Right atrium auricular region (tissue), 2 donors: ENCODE data around the gene SDC3. TPM values are rescaled to one million over a fixed set of nuclear protein-coding genes. Genes with fewer than 3 reads are reported as not detected.

ENCODE experiments used
- DNase-seq: peaks from one replicate; pipeline ENCODE4 v3.0.0-alpha.2; 2019; ENCODE audit warnings: low spot score
- H3K27ac ChIP-seq, 2 donors: fragments of 200-600 bp; sonication (generic); 1 replicate in 1 of 2; 2 replicates in 1 of 2; pipeline ENCODE4 v1.5.1; 2016 to 2019
- H3K27me3 ChIP-seq, 2 donors: fragments of 200-600 bp; sonication (generic); one replicate each; pipeline versions ENCODE4 v1.5.1 to v1.6.0; 2017 to 2019
- H3K36me3 ChIP-seq: fragments of 200-600 bp; sonication (generic); one replicate; pipeline ENCODE4 v1.5.1; 2016
- H3K4me1 ChIP-seq, 2 donors: fragments of 200-600 bp; sonication (generic); one replicate each; pipeline versions ENCODE4 v1.5.1 to v1.6.0; 2017 to 2019
- H3K4me3 ChIP-seq, 2 donors: fragments of 200-600 bp; sonication (generic); 1 replicate in 1 of 2; 2 replicates in 1 of 2; pipeline ENCODE4 v1.5.1; 2017 to 2019; ENCODE audit warnings: mild to moderate bottlenecking in 1 of 2, moderate library complexity in 1 of 2
- H3K9me3 ChIP-seq, 2 donors: fragments of 200-600 bp; sonication (generic); one replicate each; pipeline ENCODE4 v1.5.1; 2019
- total RNA-seq, 2 donors: library from RNA; depleted of rRNA; stranded (reverse); fragments of >200 nt; gene quantifications; one replicate each; pipeline ENCODE4 v1.1.0, GENCODE V29; 2016
- TF ChIP-seq, protein P1 (sequence below), 2 donors: fragments of 200-600 bp; sonication (generic); IDR thresholded peaks; one replicate each; pipeline ENCODE4 v1.5.1; 2019; ENCODE audit warnings: antibody characterized with exemption in 2 of 2

SDC3 gene
- total RNA-seq, 2 donors from 2014 or later = 15.9 to 43.8 TPM

DNA sequence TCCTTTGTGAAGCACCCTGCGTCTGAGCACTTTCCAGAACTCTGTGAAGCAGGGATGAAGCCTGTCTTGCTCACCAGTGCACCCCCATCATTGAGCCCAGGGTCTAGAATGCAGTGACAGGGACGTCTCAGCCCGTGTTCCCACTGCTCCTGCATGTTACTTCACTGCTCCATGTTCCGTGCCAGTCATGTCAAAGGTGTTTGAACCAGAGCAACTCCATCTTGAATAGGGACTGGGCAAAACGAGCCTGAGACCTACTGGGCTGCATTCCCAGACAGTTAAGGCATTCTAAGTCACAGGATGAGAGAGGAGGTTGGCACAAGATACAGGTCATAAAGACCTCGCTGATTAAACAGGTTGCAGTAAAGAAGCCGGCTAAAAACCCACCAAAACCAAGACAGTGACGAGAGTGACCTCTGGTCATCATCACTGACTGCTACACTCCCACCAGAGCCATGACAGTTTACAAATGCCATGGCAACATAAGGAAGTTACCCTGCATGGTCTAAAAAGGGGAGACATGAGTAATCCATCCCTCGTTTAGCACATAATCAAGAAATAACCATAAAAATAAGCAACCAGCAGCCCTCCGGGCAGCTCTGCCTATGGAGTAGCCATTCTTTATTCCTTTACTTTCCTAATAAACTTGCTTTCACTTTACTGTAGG is 63.2 kb downstream of the SDC3 start:
- Histone ChIP-seq H3K27me3 (no peaks in the 10 kb centered on the region), H3K9me3 (no peaks in the 10 kb centered on the region), H3K36me3 (no peaks in the 10 kb centered on the region), H3K4me1 (peaks cover 0 to 31% of the 10 kb centered on the region in 2 donors), H3K4me3 (no peak overlapping the region), H3K27ac (no peak overlapping the region)
- TF ChIP-seq, protein P1, sequence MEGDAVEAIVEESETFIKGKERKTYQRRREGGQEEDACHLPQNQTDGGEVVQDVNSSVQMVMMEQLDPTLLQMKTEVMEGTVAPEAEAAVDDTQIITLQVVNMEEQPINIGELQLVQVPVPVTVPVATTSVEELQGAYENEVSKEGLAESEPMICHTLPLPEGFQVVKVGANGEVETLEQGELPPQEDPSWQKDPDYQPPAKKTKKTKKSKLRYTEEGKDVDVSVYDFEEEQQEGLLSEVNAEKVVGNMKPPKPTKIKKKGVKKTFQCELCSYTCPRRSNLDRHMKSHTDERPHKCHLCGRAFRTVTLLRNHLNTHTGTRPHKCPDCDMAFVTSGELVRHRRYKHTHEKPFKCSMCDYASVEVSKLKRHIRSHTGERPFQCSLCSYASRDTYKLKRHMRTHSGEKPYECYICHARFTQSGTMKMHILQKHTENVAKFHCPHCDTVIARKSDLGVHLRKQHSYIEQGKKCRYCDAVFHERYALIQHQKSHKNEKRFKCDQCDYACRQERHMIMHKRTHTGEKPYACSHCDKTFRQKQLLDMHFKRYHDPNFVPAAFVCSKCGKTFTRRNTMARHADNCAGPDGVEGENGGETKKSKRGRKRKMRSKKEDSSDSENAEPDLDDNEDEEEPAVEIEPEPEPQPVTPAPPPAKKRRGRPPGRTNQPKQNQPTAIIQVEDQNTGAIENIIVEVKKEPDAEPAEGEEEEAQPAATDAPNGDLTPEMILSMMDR (IDR thresholded peaks at IDR 0.05) = no peak
- no peak for DNase-seq

DNA sequence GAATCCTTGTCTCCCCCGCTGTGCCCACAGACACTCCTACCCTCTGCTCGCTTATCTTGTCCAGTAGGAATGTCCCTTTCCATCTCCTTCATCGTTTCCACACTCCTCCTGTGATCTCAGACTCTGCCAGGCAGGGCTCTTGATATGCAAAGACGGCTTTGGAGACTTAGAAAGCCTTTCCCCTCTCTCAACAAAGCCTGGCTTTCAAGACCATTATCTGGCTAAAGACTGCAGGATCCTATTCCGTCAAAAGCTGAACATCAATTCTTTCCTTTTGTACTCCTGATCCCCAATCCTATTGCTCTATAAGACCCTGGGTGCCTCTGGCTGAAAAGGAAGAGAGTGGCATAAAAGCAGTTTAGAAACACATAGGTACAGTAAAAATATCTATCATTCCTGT is 63.9 kb downstream of the SDC3 start:
- Histone ChIP-seq H3K27me3 (no peaks in the 10 kb centered on the region), H3K9me3 (no peaks in the 10 kb centered on the region), H3K4me3 (no peak overlapping the region), H3K36me3 (no peaks in the 10 kb centered on the region), H3K27ac (no peak overlapping the region), H3K4me1 (peaks cover 0 to 33% of the 10 kb centered on the region in 2 donors)
- DNase-seq = no peak
- TF ChIP-seq, protein P1 (IDR thresholded peaks at IDR 0.05) = no peak

DNA sequence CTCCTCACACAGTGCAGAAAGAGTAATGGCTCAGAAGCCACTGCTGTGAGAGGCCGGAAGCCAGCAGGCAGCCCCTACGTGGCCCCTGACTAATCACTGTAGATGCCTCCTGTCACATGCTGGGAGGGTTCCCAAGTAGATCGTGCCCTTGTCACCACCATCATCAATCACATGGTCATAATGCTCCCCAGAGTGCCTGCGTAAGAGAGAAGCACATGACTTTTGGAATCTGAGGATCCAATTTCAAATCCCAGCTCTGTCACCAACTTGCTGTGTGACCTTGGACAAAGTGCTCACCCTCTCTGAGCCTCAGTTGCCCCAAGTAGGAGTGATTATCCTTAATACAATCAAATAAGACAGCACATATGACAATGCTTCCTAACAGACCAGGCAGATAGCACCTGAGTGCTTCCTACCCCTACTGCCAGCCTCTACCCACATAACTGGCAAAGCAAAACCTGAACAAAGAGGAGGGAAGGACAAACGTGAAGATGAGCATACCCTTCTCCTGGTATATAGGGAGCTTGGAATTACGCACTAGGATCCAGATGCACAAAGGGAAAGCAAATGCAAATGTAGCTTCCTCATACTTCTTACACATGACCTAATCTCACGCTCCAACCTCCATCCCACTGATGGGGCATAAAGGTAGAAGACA is 65.7 kb downstream of the SDC3 start:
- no peaks in the 10 kb centered on the region for H3K36me3 ChIP-seq
- no peaks in the 10 kb centered on the region for H3K27me3 ChIP-seq
- TF ChIP-seq, protein P1 (IDR thresholded peaks at IDR 0.05) = no peak
- peaks cover 0 to 26% of the 10 kb centered on the region in 2 donors for H3K4me1 ChIP-seq
- no peaks in the 10 kb centered on the region for H3K9me3 ChIP-seq
- no peak for DNase-seq
- H3K27ac ChIP-seq = no peak overlapping the region
- no peak overlapping the region for H3K4me3 ChIP-seq

DNA sequence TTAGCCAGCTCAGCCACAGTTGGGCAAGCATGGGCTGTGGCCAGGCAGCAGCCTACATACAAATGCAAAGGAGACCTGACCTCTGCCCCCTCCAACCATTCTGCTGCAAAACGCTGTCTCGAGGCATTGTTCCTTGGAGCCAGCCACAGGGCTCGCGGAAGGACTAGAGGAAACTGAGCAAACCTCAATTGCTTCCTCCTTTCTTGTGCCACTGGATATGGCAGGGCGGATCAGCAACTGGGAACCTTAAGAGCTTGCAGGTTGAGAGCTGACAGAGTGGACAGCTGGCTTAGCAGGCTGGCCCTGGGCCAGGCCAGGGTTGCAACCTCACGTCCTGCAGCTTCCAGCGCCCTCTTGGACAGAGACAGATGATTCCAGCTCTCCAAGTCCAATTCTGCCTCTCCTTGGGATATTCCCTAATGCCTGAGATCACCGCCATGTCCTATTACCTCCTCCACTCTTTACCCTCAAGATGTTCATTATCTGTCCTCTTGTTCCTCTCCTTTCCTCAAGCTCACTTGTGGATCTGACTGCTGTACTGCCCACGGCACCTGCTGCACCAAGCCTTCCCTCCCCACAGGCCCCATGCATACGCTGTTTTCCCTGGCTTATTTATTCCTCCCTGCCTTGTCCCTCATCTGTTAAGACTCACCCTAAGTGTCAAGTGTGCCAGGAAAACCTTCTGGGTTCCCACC is 67.5 kb downstream of the SDC3 start:
- H3K36me3 ChIP-seq = no peaks in the 10 kb centered on the region
- no peak for DNase-seq
- TF ChIP-seq, protein P1 (IDR thresholded peaks at IDR 0.05) = no peak
- H3K27me3 ChIP-seq = no peaks in the 10 kb centered on the region
- no peak overlapping the region for H3K27ac ChIP-seq
- H3K4me3 ChIP-seq = no peak overlapping the region
- no peaks in the 10 kb centered on the region for H3K9me3 ChIP-seq
- peaks cover 0 to 13% of the 10 kb centered on the region in 2 donors for H3K4me1 ChIP-seq

DNA sequence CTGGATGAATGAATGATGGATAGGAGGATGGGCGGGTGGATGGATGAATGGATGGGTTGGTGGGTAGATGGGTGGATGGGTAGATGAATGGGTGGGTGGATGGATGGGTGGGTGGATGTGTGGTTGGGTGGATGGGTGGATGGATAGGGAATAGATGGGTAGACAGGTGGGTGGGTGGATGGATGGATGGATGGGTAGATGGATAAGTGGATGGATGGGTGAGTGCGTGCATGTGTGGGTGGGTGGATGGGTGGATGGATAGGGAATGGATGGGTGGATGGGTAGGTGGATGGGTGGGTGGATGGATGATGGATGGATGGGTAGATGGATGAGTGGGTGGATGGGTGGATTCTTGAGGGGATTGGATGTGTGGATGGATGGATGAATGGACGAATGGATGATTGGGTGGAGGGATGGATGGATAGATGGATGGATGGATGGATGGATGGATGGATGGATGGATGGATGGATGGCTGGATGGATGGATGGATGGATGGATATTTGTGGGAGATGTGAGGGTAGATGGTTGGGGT is 68.7 kb downstream of the SDC3 start:
- no peak overlapping the region for H3K4me3 ChIP-seq
- DNase-seq = no peak
- TF ChIP-seq, protein P1 (IDR thresholded peaks at IDR 0.05) = no peak
- H3K27me3 ChIP-seq = no peaks in the 10 kb centered on the region
- H3K36me3 ChIP-seq = no peaks in the 10 kb centered on the region
- peaks cover 0 to 13% of the 10 kb centered on the region in 2 donors for H3K4me1 ChIP-seq
- H3K9me3 ChIP-seq = no peaks in the 10 kb centered on the region
- no peak overlapping the region for H3K27ac ChIP-seq
